GM10248 (cell line): ENCODE data around the gene ERMP1.

ENCODE experiments used
- CTCF ChIA-PET: fragments of 300-600 bp; sonication (Branson Sonifier 250); formaldehyde crosslinking; extraction: SDS; loops from one replicate; lab custom pipeline; 2021; ENCODE audit warnings: antibody characterized with exemption; lab: Yijun Ruan, JAX
- POLR2A ChIA-PET: fragments of 350-650 bp; sonication (Branson Sonifier 250); formaldehyde crosslinking; extraction: SDS; loops from one replicate; lab custom pipeline; 2020; ENCODE audit warnings: antibody characterized with exemption; lab: Yijun Ruan, JAX
- DNase-seq: peaks from one replicate; pipeline ENCODE4 v3.0.0; 2012; ENCODE audit errors: extremely low spot score
- TF ChIP-seq, protein P1 (sequence below): IDR thresholded peaks from 2 replicates; pipeline ENCODE4 v1.5.1; 2012; ENCODE audit warnings: mild to moderate bottlenecking, low read depth; ENCODE audit errors: extremely low read depth, missing control alignments, control extremely low read depth

ERMP1 gene

DNA sequence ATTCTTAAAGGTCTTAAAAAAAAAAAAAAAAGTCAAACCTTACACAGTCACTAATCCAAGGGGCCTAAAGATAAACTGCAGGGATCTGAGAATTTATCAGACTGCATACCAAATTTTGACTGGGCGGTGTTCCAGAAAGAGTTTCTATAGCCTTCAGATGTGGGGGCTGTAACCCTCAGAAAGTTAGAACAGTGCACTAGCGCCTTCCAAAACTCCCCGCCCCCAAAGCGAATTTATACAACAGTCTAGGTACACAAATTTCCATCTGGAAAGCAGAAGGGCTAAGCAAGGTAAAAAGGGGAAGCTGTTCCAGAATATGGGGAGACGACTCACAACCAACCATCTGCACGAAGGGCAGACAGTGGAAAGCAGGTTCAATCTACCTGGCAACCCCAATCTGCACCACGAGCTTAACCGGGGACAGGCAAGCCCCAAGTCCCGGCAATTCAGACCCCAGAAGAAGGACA is 813 bp downstream of the ERMP1 start:
- TF ChIP-seq, protein P1, sequence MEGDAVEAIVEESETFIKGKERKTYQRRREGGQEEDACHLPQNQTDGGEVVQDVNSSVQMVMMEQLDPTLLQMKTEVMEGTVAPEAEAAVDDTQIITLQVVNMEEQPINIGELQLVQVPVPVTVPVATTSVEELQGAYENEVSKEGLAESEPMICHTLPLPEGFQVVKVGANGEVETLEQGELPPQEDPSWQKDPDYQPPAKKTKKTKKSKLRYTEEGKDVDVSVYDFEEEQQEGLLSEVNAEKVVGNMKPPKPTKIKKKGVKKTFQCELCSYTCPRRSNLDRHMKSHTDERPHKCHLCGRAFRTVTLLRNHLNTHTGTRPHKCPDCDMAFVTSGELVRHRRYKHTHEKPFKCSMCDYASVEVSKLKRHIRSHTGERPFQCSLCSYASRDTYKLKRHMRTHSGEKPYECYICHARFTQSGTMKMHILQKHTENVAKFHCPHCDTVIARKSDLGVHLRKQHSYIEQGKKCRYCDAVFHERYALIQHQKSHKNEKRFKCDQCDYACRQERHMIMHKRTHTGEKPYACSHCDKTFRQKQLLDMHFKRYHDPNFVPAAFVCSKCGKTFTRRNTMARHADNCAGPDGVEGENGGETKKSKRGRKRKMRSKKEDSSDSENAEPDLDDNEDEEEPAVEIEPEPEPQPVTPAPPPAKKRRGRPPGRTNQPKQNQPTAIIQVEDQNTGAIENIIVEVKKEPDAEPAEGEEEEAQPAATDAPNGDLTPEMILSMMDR: no peak
- no peak for DNase-seq
- CTCF ChIA-PET: interaction anchor here (0.8 to 7.0 kb wide), 24 partner anchors 9 to 474 kb away, joined by 3 to 75 read pairs (median 7); no protein-coding TSS in a partner anchor
- POLR2A ChIA-PET: no interaction called here

DNA sequence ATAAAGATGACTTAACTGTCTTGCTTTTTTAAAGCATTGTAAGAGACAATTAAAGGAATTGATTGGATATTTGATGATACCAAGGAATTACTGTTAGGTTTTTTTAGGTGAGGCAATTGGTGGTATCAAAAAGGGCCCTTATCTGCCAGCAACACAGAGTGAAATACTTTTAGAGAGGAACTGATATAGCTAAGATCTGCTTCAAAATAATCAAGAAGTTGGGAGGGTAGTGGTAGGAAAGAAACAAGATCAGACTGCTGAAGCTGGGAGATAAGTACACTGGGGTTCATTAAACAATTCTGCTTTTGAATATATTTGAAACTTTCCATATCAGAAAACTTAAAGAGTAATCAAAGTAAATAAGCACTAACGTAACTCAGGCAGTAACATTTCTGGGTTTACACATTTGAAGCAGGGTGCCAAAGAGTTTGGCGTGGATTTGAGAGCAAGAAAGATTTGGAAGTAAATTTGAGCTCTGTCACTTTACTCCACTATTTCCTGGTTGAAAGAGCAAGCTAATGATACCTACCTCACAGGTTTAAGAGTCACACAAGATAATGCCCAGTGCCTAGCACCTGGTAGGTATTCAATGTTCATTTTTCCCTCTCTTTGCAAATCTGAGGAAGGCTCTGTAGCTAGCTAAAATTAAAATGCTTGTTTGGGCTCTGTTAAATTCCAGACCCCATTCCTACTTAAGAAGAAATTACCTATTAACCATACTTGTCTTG is 6.9 kb downstream of the ERMP1 start:
- no peak for DNase-seq
- TF ChIP-seq, protein P1: no peak
- CTCF ChIA-PET: interaction anchor here (1.4 to 7.7 kb wide), 5 partner anchors 8 to 22 kb away, joined by 4 to 75 read pairs (median 5); partner anchors contain the start of gene ERMP1
- POLR2A ChIA-PET: no interaction called here

DNA sequence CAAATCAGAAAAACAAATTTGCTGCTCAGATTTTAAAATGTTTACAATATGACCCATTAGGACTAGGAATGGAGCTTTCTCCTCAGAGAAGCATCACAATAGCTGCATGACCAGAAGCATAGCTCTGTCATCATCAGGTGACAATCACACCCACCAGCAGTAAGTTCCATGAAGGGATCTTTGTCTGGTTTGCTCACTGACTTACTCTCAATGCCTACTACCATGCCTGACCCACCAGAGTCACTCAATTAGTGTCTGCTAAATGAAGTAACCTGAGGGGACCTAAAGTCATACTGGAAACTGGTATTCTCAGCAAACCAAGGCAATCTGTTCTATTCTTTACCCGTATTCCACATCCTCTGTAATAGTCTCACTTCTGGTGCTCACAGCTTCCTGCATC is 7.7 kb downstream of the ERMP1 start:
- CTCF ChIA-PET: interaction anchor here (0.7 to 7.7 kb wide), 5 partner anchors 8 to 17 kb away, joined by 3 to 75 read pairs (median 4); partner anchors contain the start of gene ERMP1
- no peak for DNase-seq
- POLR2A ChIA-PET: no interaction called here
- TF ChIP-seq, protein P1: no peak

DNA sequence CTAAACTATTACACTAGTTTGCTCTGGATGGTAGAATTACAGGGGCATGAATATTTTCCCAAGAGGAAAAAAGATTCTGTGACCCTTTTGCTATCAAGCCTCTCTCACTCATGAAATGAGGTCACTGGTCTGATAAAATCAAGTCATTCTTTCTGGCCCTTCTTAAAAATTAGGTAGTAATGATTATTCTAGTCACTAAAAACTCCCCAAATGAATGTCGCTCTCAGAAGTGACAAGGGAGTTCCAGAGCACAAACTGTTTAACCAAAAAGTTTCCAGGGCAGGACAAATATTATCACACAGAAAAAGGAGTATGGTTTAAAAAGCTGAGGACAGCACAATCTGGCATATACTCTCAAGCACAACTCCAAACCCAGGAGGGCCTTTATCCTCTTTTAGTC is 12.5 kb downstream of the ERMP1 start:
- DNase-seq: no peak
- ChIA-PET POLR2A (no interaction called here), CTCF (interaction anchor here (1.2 to 7.7 kb wide), 3 partner anchors 9 to 16 kb away, joined by 3 to 75 read pairs (median 5); partner anchors contain the start of gene ERMP1)
- TF ChIP-seq, protein P1: no peak

DNA sequence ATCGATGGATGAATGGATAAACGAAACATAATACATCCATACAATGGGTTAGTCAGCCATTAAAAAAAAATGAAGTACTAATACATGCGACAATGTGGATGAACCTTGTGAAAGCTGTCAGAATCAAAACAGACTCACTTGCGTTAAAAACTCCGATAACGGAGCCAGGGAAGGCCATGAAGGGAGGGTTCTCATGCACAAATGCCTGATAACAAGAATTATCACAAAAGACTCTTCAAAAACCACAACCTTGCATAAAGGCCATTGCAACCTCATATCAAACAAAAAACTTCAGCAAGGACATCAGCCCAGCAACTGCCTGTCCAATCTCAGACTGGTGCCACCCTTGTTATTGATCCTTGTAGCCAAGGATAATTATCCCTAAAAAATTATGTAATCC is 13.7 kb downstream of the ERMP1 start:
- POLR2A ChIA-PET: no interaction called here
- TF ChIP-seq, protein P1: no peak
- no peak for DNase-seq
- CTCF ChIA-PET: interaction anchor here (7.7 kb wide), 1 partner anchor 14 kb away, joined by 75 read pairs; the partner anchor contains the start of gene ERMP1

DNA sequence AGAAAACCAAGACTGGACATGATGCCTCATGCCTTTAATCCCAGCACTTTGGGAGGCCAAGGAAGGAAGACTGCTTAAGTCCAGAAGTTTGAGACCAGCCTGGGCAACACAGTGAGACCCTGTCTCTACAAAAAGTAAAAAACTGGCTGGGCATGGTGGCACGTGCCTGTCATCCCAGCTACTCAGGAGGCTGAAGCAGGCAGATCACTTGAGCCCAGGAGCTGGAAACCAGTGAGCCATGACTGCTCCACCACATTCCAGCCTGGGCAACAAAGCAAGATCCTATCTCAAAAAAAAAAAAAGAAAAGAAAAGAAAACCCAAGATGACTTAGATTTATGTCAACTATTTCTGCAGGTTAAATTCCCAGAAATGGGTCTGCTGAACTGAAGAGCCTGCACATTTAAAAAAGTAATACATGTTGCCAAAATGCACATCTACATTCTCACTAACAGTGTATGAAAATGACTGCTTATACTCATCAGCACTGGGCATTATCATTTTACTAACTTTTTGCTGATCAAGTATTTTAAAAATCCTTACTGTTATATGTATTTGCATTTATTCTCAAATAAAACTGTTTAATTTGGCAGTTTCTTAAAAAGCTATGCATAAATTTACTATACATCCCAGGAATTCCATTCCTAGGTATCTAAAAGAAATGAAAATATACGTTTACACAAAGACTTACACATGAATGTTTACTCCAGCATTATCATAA is 14.3 kb downstream of the ERMP1 start:
- POLR2A ChIA-PET: no interaction called here
- TF ChIP-seq, protein P1: no peak
- CTCF ChIA-PET: interaction anchor here (2.4 kb wide), 1 partner anchor 14 kb away, joined by 13 read pairs; the partner anchor contains the start of gene ERMP1
- DNase-seq: no peak
